ENCODE results near the gene ERFE.
"Not testable (repeated sequence)": the region's sequence is repeated elsewhere in the genome, so short reads cannot be mapped to it uniquely, and the experiment has no call there.

The ERFE gene, protein sequence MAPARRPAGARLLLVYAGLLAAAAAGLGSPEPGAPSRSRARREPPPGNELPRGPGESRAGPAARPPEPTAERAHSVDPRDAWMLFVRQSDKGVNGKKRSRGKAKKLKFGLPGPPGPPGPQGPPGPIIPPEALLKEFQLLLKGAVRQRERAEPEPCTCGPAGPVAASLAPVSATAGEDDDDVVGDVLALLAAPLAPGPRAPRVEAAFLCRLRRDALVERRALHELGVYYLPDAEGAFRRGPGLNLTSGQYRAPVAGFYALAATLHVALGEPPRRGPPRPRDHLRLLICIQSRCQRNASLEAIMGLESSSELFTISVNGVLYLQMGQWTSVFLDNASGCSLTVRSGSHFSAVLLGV

DNA sequence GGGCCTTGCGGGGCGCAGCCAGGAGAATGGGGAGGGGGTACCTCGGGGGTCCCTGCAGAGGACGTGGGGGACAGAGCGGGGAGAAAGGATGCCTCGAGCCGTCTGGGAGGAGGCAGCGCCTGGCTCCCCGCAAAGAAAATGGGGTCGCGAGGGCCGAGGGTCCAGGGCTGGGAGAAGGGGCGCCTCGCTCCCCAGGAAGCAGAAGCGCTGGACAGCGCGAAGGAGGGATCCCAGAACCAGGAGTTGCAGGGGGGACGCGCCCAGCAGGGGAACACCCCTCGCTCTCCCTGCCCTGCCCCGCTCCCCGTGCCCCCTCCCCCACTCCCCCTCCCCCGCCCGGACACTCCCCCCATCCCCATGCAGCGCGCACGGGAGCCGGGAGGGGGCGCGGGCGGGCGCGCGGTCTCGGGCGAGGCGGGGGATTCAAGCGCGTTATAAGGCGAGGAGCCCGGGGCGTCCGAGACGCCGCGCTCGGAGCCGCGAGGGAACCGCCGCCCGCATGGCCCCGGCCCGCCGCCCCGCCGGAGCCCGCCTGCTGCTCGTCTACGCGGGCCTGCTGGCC lies at the start of gene ERFE:
ERFE (plus strand) TSS at position 462 of the 562 bp plus-strand sequence; CDS start at position 500, 38 bp downstream.
- DNase-seq = peak; percentile 53

DNA sequence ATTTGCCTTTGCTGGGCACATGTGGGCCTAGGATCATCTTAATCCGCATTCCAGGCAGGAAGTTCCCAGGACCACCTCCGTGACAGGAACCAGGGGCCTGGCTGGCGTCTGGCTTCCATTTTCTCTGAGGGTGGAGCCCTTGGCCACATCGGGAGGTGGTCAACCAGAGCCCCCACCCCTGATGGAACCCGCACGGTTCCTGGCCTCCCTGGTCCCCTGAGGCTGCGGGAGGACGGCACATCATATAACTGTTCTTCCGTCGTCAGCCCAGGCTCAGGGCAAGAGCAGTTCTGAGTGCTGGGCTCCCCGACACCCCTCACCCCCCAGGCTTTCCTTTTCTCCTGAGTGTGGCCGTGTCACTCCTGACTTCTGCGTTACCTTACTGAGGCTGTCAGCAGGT lies 45.2 kb upstream of the ERFE start:
- no peak for DNase-seq

DNA sequence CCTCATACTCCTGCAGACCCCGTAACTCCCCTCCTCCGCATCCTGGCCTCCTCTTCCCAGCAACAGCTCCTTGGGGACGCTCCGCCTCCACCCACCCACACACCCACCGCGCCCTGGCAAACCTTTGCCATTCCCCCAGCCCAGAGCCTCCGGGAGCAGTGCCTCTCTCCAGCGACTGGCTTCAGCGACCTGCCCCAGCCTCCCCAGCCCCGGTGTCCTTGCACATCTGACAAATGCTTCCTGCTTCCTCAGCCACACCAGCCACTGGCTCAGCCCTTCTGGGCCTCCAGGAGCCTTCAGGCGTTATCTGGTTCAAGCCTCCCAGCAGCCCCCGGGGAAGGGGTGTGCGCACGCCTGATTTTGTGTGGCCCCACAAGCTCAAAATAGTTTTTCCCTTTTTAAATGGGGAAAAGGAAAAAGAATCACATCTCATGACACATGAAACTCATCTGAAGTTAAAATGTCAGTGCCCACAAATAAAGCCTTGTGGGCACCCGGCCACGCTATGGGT lies 44.4 kb upstream of the ERFE start:
- DNase-seq = no peak

DNA sequence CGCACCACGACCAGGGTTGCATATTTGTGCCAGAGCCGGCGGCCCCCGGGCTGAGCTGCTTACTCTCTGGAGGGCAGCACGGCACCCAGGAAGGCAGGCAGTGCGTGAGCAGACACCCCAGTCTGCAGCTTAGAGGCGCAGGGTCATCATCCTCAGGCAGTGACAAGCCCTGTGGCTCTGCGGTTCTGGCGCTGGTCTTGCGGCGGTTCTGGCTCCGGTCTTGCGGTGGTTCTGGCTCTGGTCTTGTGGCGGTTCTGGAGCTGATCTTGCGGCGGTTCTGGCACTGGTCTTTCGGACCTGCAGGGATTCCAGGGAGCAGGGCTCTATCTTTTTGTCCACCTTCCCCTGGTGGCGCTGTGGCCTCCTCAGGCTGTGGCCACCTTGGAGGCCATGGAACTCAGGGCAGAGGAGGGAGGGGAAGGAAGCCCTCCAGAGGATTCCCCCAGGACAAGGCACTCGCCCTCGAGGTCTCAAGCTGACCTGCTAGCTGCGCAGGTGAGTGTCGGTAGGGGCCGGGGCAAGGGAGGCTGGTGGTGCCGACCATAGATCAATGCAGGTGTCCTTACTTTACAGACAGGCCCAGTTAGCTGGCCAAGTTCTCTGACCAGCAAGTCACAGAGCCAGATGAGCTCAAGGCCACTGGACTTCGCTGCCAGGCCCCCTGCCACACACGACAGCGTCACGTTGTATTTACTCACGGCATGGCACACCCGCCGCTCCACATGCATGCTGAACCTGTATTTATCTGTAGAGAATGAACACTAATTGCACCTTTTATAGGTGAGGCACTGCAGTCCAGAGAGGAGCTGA lies 43.7 kb upstream of the ERFE start:
- no peak for DNase-seq

DNA sequence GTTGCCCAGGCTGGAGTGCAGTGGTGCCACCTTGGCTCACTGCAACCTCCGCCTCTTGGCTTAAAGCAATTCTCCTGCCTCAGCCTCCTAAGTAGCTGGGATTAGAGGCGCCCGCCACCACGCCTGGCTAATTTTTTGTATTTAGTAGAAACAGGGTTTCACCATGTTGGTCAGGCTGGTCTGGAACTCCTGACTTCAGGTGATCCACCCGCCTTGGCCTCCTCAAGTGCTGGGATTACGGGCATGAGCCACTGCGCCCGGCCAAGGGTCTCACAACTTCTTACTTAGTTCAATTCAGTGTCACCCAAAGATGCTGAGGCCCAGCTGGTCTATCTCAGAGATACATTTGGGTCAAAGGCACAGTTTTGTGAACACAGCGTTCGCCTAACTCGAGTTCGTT lies 43.1 kb upstream of the ERFE start:
- not testable (repeated sequence) for DNase-seq

DNA sequence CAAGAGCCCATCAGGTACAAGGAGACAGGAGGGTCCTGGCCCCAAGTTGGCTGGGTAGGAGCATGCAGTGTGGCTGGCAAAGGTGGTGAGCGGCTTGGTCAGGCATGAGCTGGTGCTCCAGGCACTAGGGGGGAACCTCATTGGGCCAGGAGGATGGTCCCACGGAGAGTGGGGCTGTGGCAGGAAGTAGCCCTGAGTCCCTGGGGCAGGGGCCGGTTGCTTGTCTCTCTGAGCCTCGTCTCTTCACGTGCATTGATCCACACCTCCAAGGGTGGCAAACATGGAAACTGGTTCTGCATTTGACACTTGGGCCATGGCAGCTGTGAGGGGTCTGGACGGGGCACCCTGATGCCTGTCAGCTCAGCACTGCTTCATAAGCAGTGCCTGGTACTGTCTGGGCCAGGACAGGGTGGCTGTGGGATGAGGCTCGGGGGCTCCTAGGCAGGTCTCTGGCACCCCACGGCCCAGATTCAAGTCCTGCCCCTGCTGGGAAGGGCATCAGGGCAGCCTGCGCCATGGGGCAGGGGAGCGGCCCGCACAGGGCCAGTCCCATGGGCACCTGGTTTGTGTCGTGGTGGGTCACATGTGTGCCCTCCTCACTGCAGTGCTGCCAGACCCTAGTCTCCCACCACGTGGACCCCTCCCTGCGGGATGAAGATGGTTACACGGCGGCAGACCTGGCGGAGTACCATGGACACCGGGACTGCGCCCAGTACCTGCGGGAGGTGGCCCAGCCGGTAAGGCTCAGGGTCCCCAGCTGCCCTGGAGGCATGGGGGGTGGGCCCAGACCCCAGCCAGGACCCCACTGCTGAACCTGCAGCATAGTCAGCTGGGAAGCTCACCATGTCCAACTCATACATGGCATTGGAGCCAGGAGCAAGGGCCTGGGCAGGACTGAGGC lies 42.2 kb upstream of the ERFE start:
- no peak for DNase-seq

DNA sequence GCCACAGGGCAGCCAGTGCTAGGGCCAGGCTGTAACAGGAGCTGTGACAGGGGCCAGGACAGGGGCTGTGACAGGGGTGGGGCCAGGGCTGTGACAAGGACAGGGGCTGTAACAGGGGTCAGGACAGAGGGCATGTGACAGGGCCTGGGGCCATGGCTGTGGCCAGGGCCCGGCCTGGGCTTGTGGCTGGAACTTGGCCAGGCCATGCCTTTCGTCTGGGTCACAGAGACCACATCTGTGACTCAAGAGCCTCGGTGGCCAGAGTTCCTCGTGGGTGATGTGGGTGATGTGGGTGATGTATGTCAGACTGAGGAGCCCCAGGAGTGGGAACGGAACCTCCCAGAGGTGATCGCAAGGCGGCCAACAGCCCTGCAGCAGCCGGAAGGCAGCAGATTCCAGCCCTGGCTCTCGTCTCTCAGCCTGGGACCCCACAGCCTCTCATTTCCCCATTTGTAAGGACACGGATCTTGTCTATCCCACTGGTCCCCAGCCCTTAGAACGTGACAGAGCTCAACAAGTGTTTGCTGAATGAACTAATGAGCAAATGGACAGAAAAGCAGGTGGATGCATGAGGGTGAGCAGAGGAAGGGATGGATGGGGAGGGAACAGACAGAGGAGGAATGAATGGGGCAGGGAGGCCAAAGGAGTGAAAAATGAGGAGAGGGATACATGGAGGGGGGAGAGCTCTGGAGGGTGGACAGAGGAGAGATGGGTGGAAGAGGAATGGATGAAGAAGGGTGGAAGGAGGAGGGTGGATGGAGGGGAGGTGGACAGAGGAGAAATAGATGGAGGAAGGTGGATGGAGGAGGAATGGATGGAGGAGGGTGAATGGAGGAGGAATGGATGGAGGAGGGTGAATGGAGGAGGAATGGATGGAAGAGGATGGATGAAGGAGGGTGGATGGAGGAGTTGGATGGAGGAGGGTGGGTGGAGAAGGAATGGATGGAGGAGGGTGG lies 41.3 kb upstream of the ERFE start:
- DNase-seq = no peak

DNA sequence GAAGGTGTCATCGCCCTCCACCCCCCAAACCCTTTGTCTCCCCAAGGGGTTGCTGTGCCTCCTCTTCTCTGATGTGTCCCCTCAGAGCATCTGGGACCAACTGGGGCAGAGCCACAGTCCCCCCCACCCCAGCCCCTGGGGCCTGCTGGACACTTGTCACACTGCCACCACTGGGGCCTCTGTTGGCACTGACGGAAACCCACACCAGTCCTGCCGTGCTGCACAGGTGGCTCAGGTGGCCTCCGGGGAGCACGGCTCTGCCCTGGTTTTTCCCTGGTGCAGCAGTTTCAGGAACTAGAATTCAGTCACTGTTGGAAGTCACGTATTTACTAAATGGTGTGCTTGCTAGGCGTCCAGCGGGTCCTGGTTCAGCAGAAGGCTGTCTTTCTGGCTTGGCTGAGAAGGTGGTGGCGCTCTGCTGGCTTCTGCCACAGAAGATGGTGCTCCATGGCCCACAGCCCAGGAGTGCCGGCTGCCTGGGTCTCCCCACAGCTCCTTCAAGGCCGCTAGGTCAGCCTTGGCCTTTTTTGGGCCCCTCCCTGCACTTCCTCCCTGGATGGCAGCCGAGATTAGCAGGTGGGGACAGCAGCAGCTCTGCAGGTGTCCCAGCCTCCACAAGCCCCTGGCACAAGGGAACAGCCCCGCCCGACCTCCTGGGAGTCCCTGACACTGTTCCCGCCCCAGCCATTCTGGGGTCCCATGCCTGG lies 38.9 kb upstream of the ERFE start:
- no peak for DNase-seq

DNA sequence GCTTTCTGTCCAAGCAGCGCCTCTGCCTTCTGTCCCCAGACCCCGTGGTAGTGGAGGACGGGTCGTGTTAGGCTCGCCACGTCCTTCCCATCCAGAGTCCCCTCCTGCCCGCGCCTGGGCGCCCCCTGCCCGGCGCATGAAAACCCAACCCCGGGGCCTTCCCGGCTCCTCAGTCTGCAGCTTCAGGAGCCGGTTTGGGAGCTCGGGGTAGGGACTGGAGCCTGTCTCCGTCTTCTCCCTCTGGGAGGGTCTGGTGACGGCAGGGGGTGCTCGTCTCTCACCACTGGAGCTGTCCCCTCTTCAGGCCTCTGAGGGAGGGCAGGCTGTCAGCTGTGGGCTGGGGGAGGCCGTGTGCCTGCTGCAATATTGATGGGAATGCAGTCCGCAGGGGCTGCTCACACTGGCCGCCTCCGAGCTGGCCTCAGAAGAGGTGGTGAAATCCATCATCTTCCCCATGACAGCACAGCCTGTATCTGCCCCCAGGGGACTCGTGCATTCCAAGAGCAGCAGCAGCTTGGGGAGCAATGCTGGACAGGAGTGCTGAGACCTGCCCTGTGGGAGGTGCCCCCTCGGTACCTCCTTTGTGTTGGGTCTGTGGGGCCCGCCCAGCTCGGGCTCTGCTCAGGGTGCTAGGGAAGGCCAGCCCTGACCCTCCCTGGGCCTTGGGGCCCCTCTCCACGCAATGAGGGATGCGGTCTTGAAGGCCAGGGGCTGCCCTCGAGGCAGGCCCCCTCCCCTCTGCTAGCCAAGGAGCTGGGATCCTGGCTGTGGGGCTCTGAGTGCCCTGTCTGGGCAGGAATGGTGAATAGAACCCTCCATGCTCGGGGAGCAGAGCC lies 38.1 kb upstream of the ERFE start:
- DNase-seq = no peak

DNA sequence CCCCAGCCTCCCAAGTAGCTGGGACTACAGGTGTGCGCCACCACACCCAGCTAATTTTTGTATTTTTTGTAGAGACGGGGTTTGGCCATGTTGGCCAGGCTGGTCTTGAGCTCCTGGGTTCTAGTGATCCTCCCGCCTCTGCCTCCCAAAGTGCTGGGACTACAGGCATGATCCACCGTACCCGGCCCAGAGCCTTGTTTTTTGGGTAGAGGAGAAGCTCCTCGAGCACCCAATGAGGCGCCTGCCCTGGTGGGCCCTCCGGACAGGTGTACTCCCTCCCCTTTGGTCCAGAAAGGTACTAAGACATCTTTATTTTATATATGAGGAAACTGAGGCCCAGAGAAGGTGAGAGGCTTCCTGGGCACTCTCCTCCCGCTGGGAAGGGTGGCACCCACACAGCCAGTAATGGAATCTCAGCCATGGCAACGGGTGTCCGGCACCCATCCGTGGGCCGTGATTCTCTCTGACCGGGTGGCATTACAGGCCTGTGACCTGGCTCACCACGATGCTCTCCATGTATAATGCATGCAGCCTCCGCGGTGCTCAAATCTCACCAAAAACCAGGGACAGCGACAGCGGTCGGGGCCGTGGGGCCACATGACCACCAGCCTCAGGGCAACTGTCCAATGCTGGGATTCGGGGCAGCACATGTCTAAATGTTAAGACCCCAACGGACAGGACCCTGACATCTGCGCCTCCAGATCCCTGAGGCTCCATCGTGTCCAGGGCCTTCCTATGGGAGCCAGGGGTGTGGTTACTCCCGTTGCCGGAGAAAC lies 37.1 kb upstream of the ERFE start:
- DNase-seq = no peak

DNA sequence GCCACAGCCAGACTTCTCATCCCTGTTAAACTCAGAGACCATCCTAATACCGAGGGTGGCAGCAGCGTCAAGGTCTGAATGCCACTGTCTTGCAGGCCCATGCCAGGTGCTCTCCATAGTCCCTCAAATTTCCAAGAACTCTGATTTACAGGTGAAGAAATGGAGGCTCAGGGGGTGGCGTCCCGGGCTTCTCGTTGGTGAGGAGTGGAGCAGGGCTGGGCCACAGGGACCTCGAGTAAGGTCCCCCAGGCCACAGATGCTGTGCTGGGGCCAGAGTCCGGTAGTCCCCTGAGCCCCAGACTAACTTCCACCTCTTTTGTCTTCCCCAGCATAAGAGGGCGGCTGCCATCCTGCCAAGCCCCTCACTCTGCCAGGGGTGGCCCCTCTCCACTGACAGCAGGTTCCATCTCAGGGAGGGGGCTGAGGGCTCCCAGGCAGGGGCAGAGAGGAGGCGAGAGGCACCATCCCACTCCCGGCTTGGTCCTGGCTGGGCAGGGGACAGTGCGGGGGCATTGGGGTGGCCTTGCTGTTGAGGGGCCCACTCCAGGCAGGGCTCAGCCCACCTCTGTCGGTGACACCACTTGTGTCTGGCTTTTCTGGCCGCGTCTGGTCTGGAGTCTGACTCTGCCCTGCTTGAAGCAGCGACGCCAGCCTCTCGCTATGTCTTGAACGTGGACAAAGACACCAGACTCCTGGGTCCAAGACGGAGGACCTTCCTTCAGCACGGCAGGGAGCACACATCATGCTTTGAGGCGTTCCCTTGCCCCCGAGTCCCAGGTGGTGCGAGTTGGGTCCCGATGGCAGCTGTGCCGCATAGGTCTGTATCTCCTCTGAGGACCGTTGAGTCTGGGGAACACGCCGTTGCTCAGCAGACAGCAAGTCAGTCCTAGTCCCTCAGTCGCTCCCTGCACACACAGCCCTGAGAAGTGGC lies 36.2 kb upstream of the ERFE start:
- DNase-seq = no peak

DNA sequence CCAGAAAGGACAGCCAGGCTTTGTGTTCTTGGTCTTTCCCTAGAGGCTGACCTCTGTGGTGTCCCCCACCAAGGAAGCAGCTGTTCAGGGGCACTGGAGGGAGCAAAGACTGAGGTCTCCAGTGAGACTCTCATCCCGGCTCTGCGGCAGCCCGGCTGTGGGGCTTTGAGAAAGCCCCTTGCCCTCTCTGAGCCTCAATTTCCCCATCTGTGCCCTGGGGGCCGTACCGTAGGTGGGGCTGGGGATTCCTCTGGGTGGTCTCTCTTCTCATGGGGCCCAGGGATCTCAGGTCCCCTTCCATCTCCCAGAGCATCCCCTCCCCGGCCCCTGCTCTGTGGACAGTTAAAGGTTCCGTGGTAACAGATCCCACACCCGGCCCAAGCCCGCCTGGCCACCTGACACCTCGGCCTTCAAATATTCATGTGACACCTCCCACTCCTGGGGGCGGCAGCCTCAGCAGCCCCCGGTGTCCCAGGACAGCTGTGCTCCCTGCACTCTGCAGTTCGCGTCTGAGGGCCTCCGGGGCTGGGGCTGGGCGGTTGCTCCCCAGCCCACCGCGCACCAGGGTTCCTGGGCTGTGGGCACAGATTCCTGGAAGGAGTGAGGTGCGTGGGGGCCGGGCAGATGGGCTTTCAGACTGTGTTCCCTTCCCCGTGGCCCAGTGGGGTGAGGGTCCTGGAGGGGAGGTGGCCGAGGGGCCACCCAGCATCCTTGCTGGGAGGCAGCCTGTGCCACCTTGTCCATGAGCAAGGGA lies 35.4 kb upstream of the ERFE start:
- no peak for DNase-seq

DNA sequence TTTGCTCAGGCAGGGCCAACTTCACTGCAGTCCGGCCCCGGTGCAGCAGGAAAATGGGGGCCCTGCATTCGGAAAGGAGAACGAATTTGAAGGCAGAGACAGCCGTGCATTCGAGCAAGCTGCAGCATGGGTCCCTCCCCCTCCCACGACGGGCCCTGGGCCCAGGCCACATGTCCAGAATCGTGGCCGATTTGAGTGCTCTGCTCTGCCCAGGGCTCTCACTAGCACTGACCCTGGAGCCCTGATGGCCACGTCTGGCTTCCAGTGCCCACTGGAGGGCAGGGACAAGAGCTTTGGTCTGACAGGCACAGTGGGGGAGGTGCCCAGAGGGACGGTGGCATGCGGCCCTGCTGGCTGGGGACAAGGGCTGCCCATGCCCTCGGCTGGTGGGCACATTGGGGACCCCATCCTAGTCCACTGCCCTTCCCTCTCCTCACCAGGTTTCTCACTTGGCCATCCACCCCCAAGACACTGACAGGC lies 34.7 kb upstream of the ERFE start:
- no peak for DNase-seq

DNA sequence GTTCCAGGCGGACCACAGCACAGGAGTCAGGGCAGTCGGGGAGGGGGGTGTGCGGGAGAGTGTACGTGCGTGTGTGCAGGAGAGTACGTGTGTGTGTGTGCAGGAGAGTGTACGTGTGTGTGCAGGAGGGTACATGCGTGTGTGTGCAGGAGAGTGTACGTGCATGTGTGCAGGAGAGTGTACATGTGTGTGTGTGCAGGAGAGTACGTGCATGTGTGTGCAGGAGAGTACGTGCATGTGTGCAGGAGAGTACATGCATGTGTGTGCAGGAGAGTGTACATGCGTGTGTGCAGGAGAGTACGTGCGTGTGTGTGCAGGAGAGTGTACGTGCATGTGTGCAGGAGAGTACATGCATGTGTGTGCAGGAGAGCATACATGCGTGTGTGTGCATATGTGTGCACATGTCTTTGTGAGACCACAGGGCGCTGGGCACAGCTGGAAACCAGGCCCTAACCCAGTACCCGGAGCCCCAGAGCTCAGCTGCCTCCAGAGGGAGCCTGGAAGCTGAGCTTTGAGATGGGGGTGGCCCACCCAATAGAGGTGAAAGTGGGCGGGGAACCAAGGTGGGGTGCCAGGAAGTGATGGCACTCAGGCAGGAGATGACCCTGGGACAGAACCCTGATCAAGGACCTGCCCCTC lies 34.2 kb upstream of the ERFE start:
- DNase-seq = no peak

DNA sequence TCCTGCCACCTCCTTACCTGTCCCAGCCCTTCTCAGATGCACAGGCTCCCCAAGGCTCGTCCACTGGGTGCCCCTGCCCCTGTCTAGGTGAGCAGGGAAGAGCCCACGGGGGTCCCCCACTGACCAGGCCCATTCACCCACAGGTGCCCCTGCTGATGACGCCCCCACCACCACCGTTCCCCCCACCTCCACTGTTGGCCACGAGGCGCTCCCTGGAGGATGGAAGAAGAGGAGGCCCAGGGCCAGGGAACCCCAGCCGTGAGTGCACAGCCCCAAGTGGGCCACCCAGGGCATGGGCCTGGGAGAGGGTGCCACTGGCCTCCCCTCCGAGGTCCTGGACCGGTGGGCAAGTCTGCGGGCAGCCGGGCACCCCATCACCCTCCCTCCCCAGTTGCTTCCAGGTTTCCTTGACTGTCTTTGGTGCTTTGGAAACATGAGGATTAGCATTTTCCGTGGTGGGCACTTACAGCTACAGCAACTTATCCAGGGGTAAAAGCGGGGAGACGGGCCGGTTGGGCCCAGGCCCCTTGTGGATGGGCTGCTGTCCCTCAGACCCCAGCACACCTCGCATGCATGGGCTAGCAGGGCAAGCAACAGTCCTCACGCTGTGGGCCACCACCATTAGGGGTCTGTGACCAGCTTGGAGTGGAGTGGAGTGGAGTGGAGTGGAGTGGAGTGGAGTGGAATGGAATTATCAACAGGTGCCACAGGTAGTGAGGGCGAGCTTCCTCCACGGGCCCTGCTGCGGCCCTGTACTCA lies 33.5 kb upstream of the ERFE start:
- DNase-seq = no peak

DNA sequence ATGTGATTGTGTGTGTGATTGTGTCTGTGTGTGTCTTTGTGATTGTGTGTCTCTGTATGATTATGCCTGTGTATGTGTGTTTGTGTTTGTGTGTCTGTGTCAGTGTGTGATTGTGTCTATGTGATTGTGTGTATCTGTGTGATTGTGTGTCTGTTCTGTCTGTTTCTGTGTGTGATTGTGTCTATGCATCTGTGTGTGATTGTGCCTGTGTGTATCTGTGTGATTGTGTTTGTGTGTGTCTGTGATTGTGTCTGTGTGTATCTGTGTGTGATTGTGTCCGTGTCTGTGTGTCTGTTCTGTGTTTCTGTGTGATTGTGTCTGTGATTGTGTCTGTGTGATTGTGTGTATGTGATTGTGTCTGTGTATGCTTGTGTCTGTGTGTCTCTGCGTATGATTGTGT lies 32.4 kb upstream of the ERFE start:
- DNase-seq = no peak
